GM23338 (cell line): ENCODE data around the gene PDSS2. TPM values are rescaled to one million over a fixed set of nuclear protein-coding genes. Genes with fewer than 3 reads are reported as not detected.

Source experiments
- ATAC-seq: fragments of 200-7000 bp; cut with Tn5 transposase; 3 replicates; pipeline ENCODE4 v1.9.1; 2020
- DNase-seq: peaks from one replicate; pipeline ENCODE4 v3.0.0-alpha.2; 2015; ENCODE audit warnings: low spot score
- H2AFZ ChIP-seq: fragments of 200-600 bp; sonication (generic); 2 replicates; pipeline ENCODE4 v1.8.0; 2016; ENCODE audit warnings: antibody characterized with exemption, mild to moderate bottlenecking, moderate library complexity
- H3F3A ChIP-seq: fragments of 200-600 bp; sonication (generic); replicated peaks from 2 replicates; pipeline ENCODE4 v1.8.0; 2017; ENCODE audit warnings: antibody characterized with exemption, mixed run types, low read depth
- H3K27ac ChIP-seq: fragments of 200-600 bp; sonication (generic); 2 replicates; pipeline ENCODE4 v1.6.1; 2016; ENCODE audit warnings: low read depth
- H3K27me3 ChIP-seq: fragments of 200-600 bp; sonication (generic); 2 replicates; pipeline ENCODE4 v1.8.0; 2016; ENCODE audit warnings: mild to moderate bottlenecking, mixed run types, moderate library complexity; ENCODE audit not compliant: insufficient read depth
- H3K36me3 ChIP-seq: fragments of 200-600 bp; sonication (generic); 2 replicates; pipeline ENCODE4 v1.8.0; 2016; ENCODE audit warnings: mild to moderate bottlenecking; ENCODE audit not compliant: insufficient read depth
- H3K4me1 ChIP-seq: fragments of 200-600 bp; sonication (generic); 2 replicates; pipeline ENCODE4 v1.8.0; 2016; ENCODE audit warnings: mild to moderate bottlenecking, moderate library complexity; ENCODE audit not compliant: insufficient read depth
- H3K4me2 ChIP-seq: fragments of 200-600 bp; sonication (generic); 2 replicates; pipeline ENCODE4 v1.7.1; 2017; ENCODE audit warnings: mixed run types
- H3K4me3 ChIP-seq: fragments of 200-600 bp; sonication (generic); 2 replicates; pipeline ENCODE4 v1.6.1; 2016; ENCODE audit warnings: mixed run types
- H3K79me2 ChIP-seq: fragments of 200-600 bp; sonication (generic); replicated peaks from 2 replicates; pipeline ENCODE4 v1.8.0; 2017; ENCODE audit warnings: mild to moderate bottlenecking; ENCODE audit not compliant: insufficient read depth
- H3K9me2 ChIP-seq: fragments of 200-600 bp; sonication (generic); 2 replicates; pipeline ENCODE4 v1.8.0; 2017; ENCODE audit not compliant: insufficient read depth
- H4K20me1 ChIP-seq: fragments of 200-600 bp; sonication (generic); replicated peaks from 2 replicates; pipeline ENCODE4 v1.8.0; 2017; ENCODE audit warnings: mild to moderate bottlenecking; ENCODE audit not compliant: insufficient read depth
- H3K27ac Mint-ChIP-seq: 2 replicates; pipeline ENCODE4 v1.8.0; 2020; ENCODE audit warnings: inconsistent platforms, mild to moderate bottlenecking, moderate library complexity, mixed read lengths
- H3K27me3 Mint-ChIP-seq: 3 replicates; pipeline ENCODE4 v1.8.0; 2022; ENCODE audit warnings: low read depth, mild to moderate bottlenecking, moderate library complexity, mixed read lengths, inconsistent platforms; ENCODE audit not compliant: insufficient read depth, poor library complexity
- H3K36me3 Mint-ChIP-seq: 3 replicates; pipeline ENCODE4 v1.8.0; 2021; ENCODE audit warnings: low read depth, mild to moderate bottlenecking, inconsistent platforms, moderate library complexity, mixed read lengths
- H3K4me1 Mint-ChIP-seq: 3 replicates; pipeline ENCODE4 v1.8.0; 2020; ENCODE audit warnings: mild to moderate bottlenecking, inconsistent platforms, mixed read lengths
- H3K4me3 Mint-ChIP-seq: 3 replicates; pipeline ENCODE4 v1.8.0; 2021; ENCODE audit warnings: moderate library complexity, mild to moderate bottlenecking, inconsistent platforms, mixed read lengths
- H3K9me3 Mint-ChIP-seq: 3 replicates; pipeline ENCODE4 v1.8.0; 2020; ENCODE audit warnings: moderate library complexity, mild to moderate bottlenecking, inconsistent platforms, mixed read lengths
- CREB1 ChIP-seq: fragments of 250-450 bp; sonication (Bioruptor Pico); IDR thresholded peaks from 2 replicates; pipeline ENCODE4 v1.5.0; 2020; ENCODE audit warnings: low read depth, mild to moderate bottlenecking, moderate library complexity
- CTCF ChIP-seq, 2 experiments: fragments of 200-600 bp in 1 of 2; sonication (generic) in 1 of 2; conservative IDR thresholded peaks; 2 replicates each; pipeline versions ENCODE4 v1.5.1 to v1.6.1; 2016 to 2017; ENCODE audit warnings: antibody characterized with exemption in 2 of 2, low read depth in 2 of 2, mild to moderate bottlenecking in 2 of 2, moderate library complexity in 1 of 2
- ETS1 ChIP-seq: IDR thresholded peaks from 2 replicates; pipeline ENCODE4 v1.6.1; 2016; ENCODE audit warnings: antibody characterized with exemption
- EZH2 ChIP-seq: fragments of 200-600 bp; sonication (generic); IDR thresholded peaks from one replicate; pipeline ENCODE4 v1.8.0; 2017; ENCODE audit warnings: antibody characterized with exemption, mild to moderate bottlenecking, low read depth; ENCODE audit not compliant: unreplicated experiment
- EZH2phosphoT487 ChIP-seq: fragments of 200-600 bp; sonication (generic); IDR thresholded peaks from one replicate; pipeline ENCODE4 v1.8.1; 2018; ENCODE audit warnings: antibody characterized with exemption; ENCODE audit not compliant: unreplicated experiment
- JUNB ChIP-seq: IDR thresholded peaks from one replicate; pipeline ENCODE4 v1.6.1; 2016; ENCODE audit warnings: antibody characterized with exemption; ENCODE audit not compliant: unreplicated experiment
- NANOG ChIP-seq: IDR thresholded peaks from 2 replicates; pipeline ENCODE4 v1.6.1; 2016; ENCODE audit warnings: antibody characterized with exemption, borderline replicate concordance
- POLR2AphosphoS5 ChIP-seq: IDR thresholded peaks from 2 replicates; pipeline ENCODE4 v1.6.1; 2016; ENCODE audit warnings: antibody characterized with exemption, low read depth
- REST ChIP-seq: IDR thresholded peaks from one replicate; pipeline ENCODE4 v1.6.1; 2018; ENCODE audit warnings: antibody characterized with exemption; ENCODE audit not compliant: unreplicated experiment
- STAT1 ChIP-seq: IDR thresholded peaks from one replicate; pipeline ENCODE4 v1.6.1; 2016; ENCODE audit warnings: antibody characterized with exemption; ENCODE audit not compliant: unreplicated experiment
- ZNF114 ChIP-seq: fragments of 250-450 bp; sonication (Bioruptor Pico); IDR thresholded peaks from 2 replicates; pipeline ENCODE4 v1.5.0; 2020; ENCODE audit warnings: mild to moderate bottlenecking, moderate library complexity
- ZNF331 ChIP-seq: fragments of 250-450 bp; sonication (Bioruptor Pico); IDR thresholded peaks from 2 replicates; pipeline ENCODE4 v1.5.0; 2020; ENCODE audit warnings: low read depth, mild to moderate bottlenecking, moderate library complexity
- ZNF462 ChIP-seq: fragments of 250-450 bp; sonication (Bioruptor Pico); IDR thresholded peaks from 2 replicates; pipeline ENCODE4 v1.5.0; 2020; ENCODE audit warnings: mild to moderate bottlenecking, moderate library complexity
- polyA plus RNA-seq: library from polyadenylated mRNA; unstranded; fragments of >200 nt; fragmentation: Nextera tagmentation; extraction: Ambion mirVana; gene quantifications from 2 replicates; pipeline ENCODE4 v1.2.1, GENCODE V29; 2016
- total RNA-seq: library from RNA; depleted of rRNA; stranded (reverse); fragments of >200 nt; shearing (Covaris generic); gene quantifications from 2 replicates; pipeline ENCODE4 v1.2.3, GENCODE V29; 2014

The PDSS2 gene
- total and polyA plus RNA-seq, 2 experiments from 2014 or later: 7.3 to 16.7 TPM

GRCh38 chr6:107348224-107348623 lies 111.1 kb downstream of the PDSS2 start:
- H3K27ac ChIP-seq: no peak overlapping the region
- Mint-ChIP-seq H3K36me3 (no peaks in the 10 kb centered on the region), H3K27ac (no peak overlapping the region), H3K4me1 (peaks cover 10% of the 10 kb centered on the region; the same call in 2 of the 3 replicates), H3K4me3 (no peak overlapping the region), H3K9me3 (no peaks in the 10 kb centered on the region), H3K27me3 (peaks cover 4% of the 10 kb centered on the region)
- ATAC-seq: no peak
- TF ChIP-seq EZH2 (no peak), EZH2phosphoT487 (no peak), STAT1 (no peak), ETS1 (no peak), JUNB (no peak), POLR2AphosphoS5 (no peak), ZNF462 (CRISPR knock-in tag) (no peak), ZNF114 (CRISPR knock-in tag) (no peak), ZNF331 (CRISPR knock-in tag) (no peak), CTCF (conservative IDR thresholded peaks at IDR 0.05; ENCODE audit: low read depth in 2 of 2) (no peak), NANOG (no peak), REST (no peak), CREB1 (CRISPR knock-in tag) (no peak)
- H3F3A ChIP-seq: no peaks in the 10 kb centered on the region
- no peaks in the 10 kb centered on the region for H3K27me3 ChIP-seq
- H2AFZ ChIP-seq: no peak overlapping the region
- H4K20me1 ChIP-seq: no peaks in the 10 kb centered on the region
- no peaks in the 10 kb centered on the region for H3K79me2 ChIP-seq
- no peak for DNase-seq
- no peaks in the 10 kb centered on the region for H3K9me2 ChIP-seq
- no peak overlapping the region for H3K4me3 ChIP-seq
- H3K36me3 ChIP-seq: no peaks in the 10 kb centered on the region
- H3K4me2 ChIP-seq: no peak overlapping the region
- H3K4me1 ChIP-seq: no peaks in the 10 kb centered on the region; the same call in 1 of the 2 replicates
